GM19467 (cell line): Measurements from ENCODE around the gene EVC2.

Experiments
- ATAC-seq: cut with Tn5 transposase; IDR thresholded peaks from one replicate; pipeline ENCODE4 v1.9.1; 2021; ENCODE audit warnings: mild to moderate bottlenecking, moderate library complexity; ENCODE audit not compliant: unreplicated experiment

The EVC2 gene

GRCh38 chr4:5712517-5712916 is 4.2 kb upstream of the EVC2 start:
- no peak for ATAC-seq

GRCh38 chr4:5711479-5712184 is 3.3 kb upstream of the EVC2 start:
- no peak for ATAC-seq

- no peak for ATAC-seq
Measured at GRCh38 chr4:5710961-5711478, 2.7 kb upstream of the EVC2 start, which contains the start of gene EVC. EVC (plus strand) TSS chr4:5711201; CDS start chr4:5711381, 180 bp downstream.

- ATAC-seq = no peak
Measured at GRCh38 chr4:5710065-5710960, 2.0 kb upstream of the EVC2 start.

- no peak for ATAC-seq
Measured at GRCh38 chr4:5709207-5709575, 832 bp upstream of the EVC2 start.

GRCh38 chr4:5707778-5708448 is 446 bp downstream of the EVC2 start:
- no peak for ATAC-seq

GRCh38 chr4:5707366-5707765 is 993 bp downstream of the EVC2 start:
- ATAC-seq = no peak

- ATAC-seq = no peak
Measured at GRCh38 chr4:5706486-5707290, 1.7 kb downstream of the EVC2 start.

GRCh38 chr4:5705647-5706320 is 2.6 kb downstream of the EVC2 start:
- ATAC-seq = no peak

GRCh38 chr4:5704276-5704675 is 4.1 kb downstream of the EVC2 start:
- no peak for ATAC-seq

GRCh38 chr4:5703831-5704230 is 4.5 kb downstream of the EVC2 start:
- ATAC-seq = no peak

- ATAC-seq = no peak
Measured at GRCh38 chr4:5701971-5702370, 6.4 kb downstream of the EVC2 start.

- ATAC-seq = no peak
Measured at GRCh38 chr4:5700459-5700858, 7.9 kb downstream of the EVC2 start.

GRCh38 chr4:5696341-5696740 is 12.0 kb downstream of the EVC2 start:
- ATAC-seq = no peak

GRCh38 chr4:5693871-5694270 is 14.5 kb downstream of the EVC2 start:
- no peak for ATAC-seq

GRCh38 chr4:5691491-5692132 is 16.7 kb downstream of the EVC2 start:
- ATAC-seq = no peak

GRCh38 chr4:5689065-5689464 is 19.3 kb downstream of the EVC2 start:
- no peak for ATAC-seq

GRCh38 chr4:5686338-5686737 is 22.0 kb downstream of the EVC2 start:
- ATAC-seq = no peak

- ATAC-seq = no peak
Measured at GRCh38 chr4:5685296-5685695, 23.1 kb downstream of the EVC2 start.

- ATAC-seq = no peak
Measured at GRCh38 chr4:5683566-5683965, 24.8 kb downstream of the EVC2 start.
